Right ventricle myocardium superior (tissue), 1 donor: ENCODE measurements around the gene HCRTR1. TPM values are rescaled to one million over a fixed set of nuclear protein-coding genes. Genes with fewer than 3 reads are reported as not detected.

Source experiments
- ATAC-seq: fragments of 200-7000 bp; cut with Tn5 transposase; one replicate; pipeline ENCODE4 v1.9.1; 2020; ENCODE audit warnings: mild to moderate bottlenecking; ENCODE audit not compliant: poor library complexity
- DNase-seq: peaks from one replicate; pipeline ENCODE4 v3.0.0-alpha.2; 2020
- intact Hi-C: fragments of 100-400 bp; cut with DNase I; formaldehyde crosslinking; loops from one replicate; pipeline ENCODE4 v1.11.2; 2022
- long read RNA-seq: library from polyadenylated mRNA; unstranded; transcript quantifications from one replicate; pipeline ENCODE4 v2.0.0, GENCODE V29; 2021
- total RNA-seq: library from RNA; stranded (reverse); fragmentation: NEBNext Ultra II Directional; extraction: Animal tissue kit (Norgen Biotek cat#: 25700); gene quantifications from one replicate; pipeline ENCODE4 v1.2.1, GENCODE V29; 2021
- donor health status: DM: no; HTN: yes; CAD: no; lungs with severe emphysema.

HCRTR1 gene
- 0.46 TPM for total RNA-seq
- long read RNA-seq, partial matches to known transcripts = 0 of 1 reads
- long read RNA-seq, other reads (novel, unspliced or antisense) = 1 of 1 reads

- intact Hi-C loops = no loop called here
- ATAC-seq = peak; percentile 14
- DNase-seq = no peak
These were observed at the start of gene HCRTR1 for GRCh38 chr1:31617218-31617915. HCRTR1 (plus strand) TSS chr1:31617689; CDS start chr1:31619193, 1,504 bp downstream.

- ATAC-seq (peak; percentile 3), DNase-seq (no peak)
- intact Hi-C loops = loop anchor here (10.0 kb wide), 1 partner anchor 217 kb away; no protein-coding TSS in a partner anchor
These were observed 49.4 kb upstream of the HCRTR1 start for GRCh38 chr1:31567956-31568570.

GRCh38 chr1:31568895-31569595 lies 48.4 kb upstream of the HCRTR1 start:
- DNase-seq = peak; percentile 85
- intact Hi-C loops = loop anchor here (10.0 kb wide), 1 partner anchor 216 kb away; no protein-coding TSS in a partner anchor
- peak; percentile 94 for ATAC-seq

GRCh38 chr1:31569596-31570173 lies 47.8 kb upstream of the HCRTR1 start:
- intact Hi-C loops = loop anchor here (10.0 kb wide), 1 partner anchor 215 kb away; no protein-coding TSS in a partner anchor
- ATAC-seq (no peak), DNase-seq (no peak)

- DNase-seq = no peak
- no peak for ATAC-seq
- intact Hi-C loops = no loop called here
These were observed 47.3 kb upstream of the HCRTR1 start for GRCh38 chr1:31570228-31570627.

- DNase-seq (no peak), ATAC-seq (no peak)
- intact Hi-C loops = no loop called here
These were observed 46.6 kb upstream of the HCRTR1 start for GRCh38 chr1:31570906-31571305.

GRCh38 chr1:31571340-31572295 lies 45.9 kb upstream of the HCRTR1 start:
- no peak for DNase-seq
- intact Hi-C loops = no loop called here
- no peak for ATAC-seq

GRCh38 chr1:31572323-31573104 lies 45.0 kb upstream of the HCRTR1 start:
- DNase-seq = no peak
- intact Hi-C loops = no loop called here
- no peak for ATAC-seq

- ATAC-seq (no peak), DNase-seq (no peak)
- intact Hi-C loops = no loop called here
These were observed 44.2 kb upstream of the HCRTR1 start for GRCh38 chr1:31573261-31573660.

- DNase-seq (no peak), ATAC-seq (no peak)
- intact Hi-C loops = no loop called here
These were observed 42.6 kb upstream of the HCRTR1 start for GRCh38 chr1:31574749-31575368.

- no peak for ATAC-seq
- no peak for DNase-seq
- intact Hi-C loops = no loop called here
These were observed 41.9 kb upstream of the HCRTR1 start for GRCh38 chr1:31575369-31576140.

GRCh38 chr1:31576201-31576669 lies 41.3 kb upstream of the HCRTR1 start, which contains the start of gene TINAGL1:
TINAGL1 (plus strand) TSS chr1:31576515; CDS start chr1:31577149, 634 bp downstream.
- intact Hi-C loops = no loop called here
- ATAC-seq = peak; percentile 76
- peak; percentile 84 for DNase-seq

GRCh38 chr1:31576743-31577455 lies 40.6 kb upstream of the HCRTR1 start:
- DNase-seq (no peak), ATAC-seq (peak; percentile 11)
- intact Hi-C loops = no loop called here

- intact Hi-C loops = no loop called here
- no peak for DNase-seq
- ATAC-seq = peak; percentile 16
These were observed 39.8 kb upstream of the HCRTR1 start for GRCh38 chr1:31577515-31578192.

- no peak for ATAC-seq
- DNase-seq = no peak
- intact Hi-C loops = no loop called here
These were observed 38.1 kb upstream of the HCRTR1 start for GRCh38 chr1:31579374-31579773.
